HepG2 (cell line): ENCODE data around the gene AP2S1. TPM values are rescaled to one million over a fixed set of nuclear protein-coding genes. Genes with fewer than 3 reads are reported as not detected.

Experiments
- FOXC1 ChIP-seq: sonication (generic); formaldehyde crosslinking; IDR thresholded peaks from 2 replicates; pipeline ENCODE4 v1.8.0; 2022; ENCODE audit warnings: mild to moderate bottlenecking, missing genetic modification reagents, borderline replicate concordance
- HIVEP1 ChIP-seq: sonication (generic); formaldehyde crosslinking; IDR thresholded peaks from 2 replicates; pipeline ENCODE4 v1.4.0; 2020; ENCODE audit warnings: mild to moderate bottlenecking, missing genetic modification reagents
- KDM5B ChIP-seq: sonication (generic); formaldehyde crosslinking; IDR thresholded peaks from 2 replicates; pipeline ENCODE4 v1.4.0; 2020; ENCODE audit warnings: missing genetic modification reagents, mild to moderate bottlenecking, borderline replicate concordance
- MXI1 ChIP-seq: IDR thresholded peaks from 3 replicates; pipeline ENCODE4 v1.6.1; 2012; ENCODE audit warnings: low read depth, low read length, inconsistent platforms, borderline replicate concordance
- PBX2 ChIP-seq: IDR thresholded peaks from 2 replicates; pipeline ENCODE4 v1.6.1; 2016; ENCODE audit warnings: control low read depth
- PHB2 ChIP-seq: fragments of 450-650 bp; IDR thresholded peaks from 2 replicates; pipeline ENCODE4 v1.6.1; 2018; ENCODE audit not compliant: partially characterized antibody
- RORA ChIP-seq: sonication (generic); formaldehyde crosslinking; IDR thresholded peaks from 2 replicates; pipeline ENCODE4 v1.5.0; 2020; ENCODE audit warnings: mild to moderate bottlenecking, missing genetic modification reagents, moderate library complexity
- SKI ChIP-seq: fragments of 450-650 bp; IDR thresholded peaks from one replicate; pipeline ENCODE4 v1.6.1; 2018; ENCODE audit warnings: mild to moderate bottlenecking; ENCODE audit not compliant: partially characterized antibody
- TBL1XR1 ChIP-seq: fragments of 150-350 bp; IDR thresholded peaks from 2 replicates; pipeline ENCODE4 v1.6.1; 2014; ENCODE audit warnings: borderline replicate concordance, low read length; ENCODE audit not compliant: partially characterized antibody
- ZHX2 ChIP-seq, 2 experiments: sonication (generic) in 1 of 2; formaldehyde crosslinking in 1 of 2; IDR thresholded peaks; 2 replicates each; pipeline versions ENCODE4 v1.6.1 to v1.9.0; 2014 to 2022; ENCODE audit warnings: antibody characterized with exemption in 1 of 2, borderline replicate concordance in 1 of 2, inconsistent platforms in 1 of 2, low read depth in 1 of 2, missing genetic modification reagents in 1 of 2
- ZNF367 ChIP-seq: sonication (generic); formaldehyde crosslinking; IDR thresholded peaks from 2 replicates; pipeline ENCODE4 v1.4.0; 2020; ENCODE audit warnings: missing genetic modification reagents, borderline replicate concordance
- ZNF451 ChIP-seq: sonication (generic); formaldehyde crosslinking; IDR thresholded peaks from 2 replicates; pipeline ENCODE4 v1.5.0; 2020; ENCODE audit warnings: mild to moderate bottlenecking, missing genetic modification reagents
- ZNF652 ChIP-seq: IDR thresholded peaks from 2 replicates; pipeline ENCODE4 v1.6.1; 2016; ENCODE audit warnings: low read depth, borderline replicate concordance
- ZNF672 ChIP-seq: sonication (generic); formaldehyde crosslinking; IDR thresholded peaks from 2 replicates; pipeline ENCODE4 v1.8.1; 2022; ENCODE audit warnings: missing genetic modification reagents
- ZSCAN31 ChIP-seq: sonication (generic); formaldehyde crosslinking; IDR thresholded peaks from 2 replicates; pipeline ENCODE4 v1.5.0; 2020; ENCODE audit warnings: low read depth, mild to moderate bottlenecking, missing genetic modification reagents
- polyA plus RNA-seq, 8 experiments: library from polyadenylated mRNA; depleted of rRNA in 3 of 8; stranded (reverse) in 7 of 8; unstranded in 1 of 8; fragments of >200 nt; fragmentation: Illumina TruSeq in 4 of 8; extraction: Trizol in 4 of 8; gene quantifications; 2 replicates each; pipeline versions ENCODE4 v1.2.1 to v1.2.3, GENCODE V29; 2011 to 2016; ENCODE audit warnings: low read depth in 4 of 8, missing spikeins in 1 of 8, mixed read lengths in 1 of 8; ENCODE audit not compliant: insufficient read depth in 1 of 8
- total RNA-seq, 5 experiments: library from RNA; depleted of rRNA; stranded (reverse); fragments of >200 nt; fragmentation: Illumina TruSeq; extraction: Trizol; gene quantifications; 2 replicates each; pipeline ENCODE4 v1.2.3, GENCODE V29; 2016; ENCODE audit warnings: low read depth in 1 of 5
- TF ChIP-seq, protein P1 (sequence below): sonication (generic); formaldehyde crosslinking; IDR thresholded peaks from 2 replicates; pipeline ENCODE4 v1.5.0; 2020; ENCODE audit warnings: mild to moderate bottlenecking, missing genetic modification reagents, borderline replicate concordance

Gene AP2S1
- total and polyA plus RNA-seq, 2 of the 13 experiments (the other 11 are each of a cell fraction or from before 2014, with no cell fraction given): 45.2 to 86.1 TPM

- TF ChIP-seq, protein P1, sequence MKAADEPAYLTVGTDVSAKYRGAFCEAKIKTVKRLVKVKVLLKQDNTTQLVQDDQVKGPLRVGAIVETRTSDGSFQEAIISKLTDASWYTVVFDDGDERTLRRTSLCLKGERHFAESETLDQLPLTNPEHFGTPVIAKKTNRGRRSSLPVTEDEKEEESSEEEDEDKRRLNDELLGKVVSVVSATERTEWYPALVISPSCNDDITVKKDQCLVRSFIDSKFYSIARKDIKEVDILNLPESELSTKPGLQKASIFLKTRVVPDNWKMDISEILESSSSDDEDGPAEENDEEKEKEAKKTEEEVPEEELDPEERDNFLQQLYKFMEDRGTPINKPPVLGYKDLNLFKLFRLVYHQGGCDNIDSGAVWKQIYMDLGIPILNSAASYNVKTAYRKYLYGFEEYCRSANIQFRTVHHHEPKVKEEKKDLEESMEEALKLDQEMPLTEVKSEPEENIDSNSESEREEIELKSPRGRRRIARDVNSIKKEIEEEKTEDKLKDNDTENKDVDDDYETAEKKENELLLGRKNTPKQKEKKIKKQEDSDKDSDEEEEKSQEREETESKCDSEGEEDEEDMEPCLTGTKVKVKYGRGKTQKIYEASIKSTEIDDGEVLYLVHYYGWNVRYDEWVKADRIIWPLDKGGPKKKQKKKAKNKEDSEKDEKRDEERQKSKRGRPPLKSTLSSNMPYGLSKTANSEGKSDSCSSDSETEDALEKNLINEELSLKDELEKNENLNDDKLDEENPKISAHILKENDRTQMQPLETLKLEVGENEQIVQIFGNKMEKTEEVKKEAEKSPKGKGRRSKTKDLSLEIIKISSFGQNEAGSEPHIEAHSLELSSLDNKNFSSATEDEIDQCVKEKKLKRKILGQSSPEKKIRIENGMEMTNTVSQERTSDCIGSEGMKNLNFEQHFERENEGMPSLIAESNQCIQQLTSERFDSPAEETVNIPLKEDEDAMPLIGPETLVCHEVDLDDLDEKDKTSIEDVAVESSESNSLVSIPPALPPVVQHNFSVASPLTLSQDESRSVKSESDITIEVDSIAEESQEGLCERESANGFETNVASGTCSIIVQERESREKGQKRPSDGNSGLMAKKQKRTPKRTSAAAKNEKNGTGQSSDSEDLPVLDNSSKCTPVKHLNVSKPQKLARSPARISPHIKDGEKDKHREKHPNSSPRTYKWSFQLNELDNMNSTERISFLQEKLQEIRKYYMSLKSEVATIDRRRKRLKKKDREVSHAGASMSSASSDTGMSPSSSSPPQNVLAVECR (CRISPR knock-in tag): peak; percentile 86; the same call in 1 of the 2 replicates
- TF ChIP-seq ZNF652 (CRISPR knock-in tag) (no peak), PBX2 (no peak), RORA (CRISPR knock-in tag) (no peak), KDM5B (CRISPR knock-in tag) (0 out of 2 replicates have a peak, but pooled peaks have one; percentile 9), ZHX2 (IDR thresholded peaks at IDR 0.05; ENCODE audit: low read depth) (0 out of 2 replicates have a peak, but pooled peaks have one; percentile 41), ZHX2 (CRISPR knock-in tag; IDR thresholded peaks at IDR 0.05; ENCODE audit: borderline replicate concordance) (no peak), FOXC1 (CRISPR knock-in tag) (peak; percentile 47; the same call in 1 of the 2 replicates), ZNF367 (CRISPR knock-in tag) (no peak), TBL1XR1 (no peak), SKI (peak; percentile 8), ZNF672 (CRISPR knock-in tag) (no peak), HIVEP1 (CRISPR knock-in tag) (peak; percentile 95; the same call in 1 of the 2 replicates), ZSCAN31 (CRISPR knock-in tag) (no peak; the same call in 1 of the 2 replicates), ZNF451 (CRISPR knock-in tag) (0 out of 2 replicates have a peak, but pooled peaks have one; percentile 45), MXI1 (peak; percentile 63; the same call in 1 of the 3 replicates), PHB2 (no peak)
These were observed 5.7 kb upstream of the AP2S1 start (continued) for GRCh38 chr19:46856062-46857022.
